GM18907 (cell line): ENCODE measurements around the gene FNDC11.

Source experiments
- ATAC-seq: cut with Tn5 transposase; IDR thresholded peaks from one replicate; pipeline ENCODE4 v1.9.1; 2021; ENCODE audit warnings: mild to moderate bottlenecking, moderate library complexity; ENCODE audit not compliant: unreplicated experiment

Gene FNDC11

GRCh38 chr20:63525185-63525584, 28.8 kb upstream of the FNDC11 start:
- ATAC-seq: no peak

- ATAC-seq: no peak
Observed at GRCh38 chr20:63525971-63526370, 28.0 kb upstream of the FNDC11 start.

- no peak for ATAC-seq
Observed at GRCh38 chr20:63527184-63527583, 26.8 kb upstream of the FNDC11 start.

- ATAC-seq: no peak
Observed at GRCh38 chr20:63529180-63529860, 24.6 kb upstream of the FNDC11 start.

- ATAC-seq: no peak
Observed at GRCh38 chr20:63529861-63530787, 23.8 kb upstream of the FNDC11 start.

- ATAC-seq: no peak
Observed at GRCh38 chr20:63530788-63531160, 23.2 kb upstream of the FNDC11 start.

- ATAC-seq: no peak
Observed at GRCh38 chr20:63531686-63532448, 22.1 kb upstream of the FNDC11 start.

- no peak for ATAC-seq
Observed at GRCh38 chr20:63532449-63532971, 21.4 kb upstream of the FNDC11 start.

- no peak for ATAC-seq
Observed at GRCh38 chr20:63533388-63533787, 20.6 kb upstream of the FNDC11 start.

- ATAC-seq: no peak
Observed at GRCh38 chr20:63533871-63534393, 20.0 kb upstream of the FNDC11 start.

GRCh38 chr20:63534427-63534830, 19.5 kb upstream of the FNDC11 start:
- ATAC-seq: no peak

GRCh38 chr20:63534831-63535651, 18.9 kb upstream of the FNDC11 start:
- ATAC-seq: no peak

GRCh38 chr20:63536241-63536977, 17.6 kb upstream of the FNDC11 start:
- ATAC-seq: no peak

- ATAC-seq: no peak
Observed at GRCh38 chr20:63536997-63537524, 16.9 kb upstream of the FNDC11 start, which contains the start of gene PTK6. Gene PTK6 (minus strand): TSS chr20:63537376. CDS start chr20:63537314, 62 bp downstream.

- peak; percentile 83 for ATAC-seq
Observed at GRCh38 chr20:63537525-63538203, 16.3 kb upstream of the FNDC11 start.

- no peak for ATAC-seq
Observed at GRCh38 chr20:63538204-63539091, 15.5 kb upstream of the FNDC11 start.

GRCh38 chr20:63539092-63539430, 14.9 kb upstream of the FNDC11 start:
- ATAC-seq: no peak
